H1 (cell line): ENCODE measurements around the gene WDR54. TPM values are rescaled to one million over a fixed set of nuclear protein-coding genes. Genes with fewer than 3 reads are reported as not detected.

ENCODE experiments used
- CTCF ChIA-PET: fragments of 300-600 bp; sonication (Branson Sonifier 250); formaldehyde crosslinking; loops from one replicate; lab custom pipeline; 2021; ENCODE audit not compliant: partially characterized antibody; lab: Charles Lee
- POLR2A ChIA-PET: fragments of 300-600 bp; sonication (Branson Sonifier 250); formaldehyde crosslinking; loops from one replicate; lab custom pipeline; 2021; ENCODE audit warnings: inconsistent platforms; ENCODE audit not compliant: partially characterized antibody; lab: Charles Lee
- DNase-seq, 2 experiments: peaks; one replicate each; pipeline versions ENCODE4 v3.0.0 to v3.0.0-alpha.2; 2010 to 2022; ENCODE audit warnings: low spot score in 2 of 2, low read depth in 1 of 2, mixed read lengths in 1 of 2
- FAIRE-seq: peaks from 2 replicates; lab custom pipeline; 2011; peaks lifted over from hg19 to GRCh38; lab: Jason Lieb, UNC
- H2AFZ ChIP-seq: 2 replicates; pipeline ENCODE4 v1.8.1; 2012; ENCODE audit warnings: low read length, inconsistent platforms
- H2AK5ac ChIP-seq: 2 replicates; pipeline ENCODE4 v1.6.1; 2013; ENCODE audit warnings: low read depth, low read length
- H2BK120ac ChIP-seq: replicated peaks from 2 replicates; pipeline ENCODE3; 2013; ENCODE audit warnings: low read depth, low read length, inconsistent platforms
- H2BK12ac ChIP-seq: 2 replicates; pipeline ENCODE4 v1.6.1; 2013; ENCODE audit warnings: low read depth, low read length
- H2BK15ac ChIP-seq: 2 replicates; pipeline ENCODE4 v1.6.1; 2013; ENCODE audit warnings: low read length
- H2BK20ac ChIP-seq: 2 replicates; pipeline ENCODE4 v1.6.1; 2013; ENCODE audit warnings: low read length
- H2BK5ac ChIP-seq: 2 replicates; pipeline ENCODE4 v1.6.1; 2013; ENCODE audit warnings: low read depth, low read length
- H3K14ac ChIP-seq: 2 replicates; pipeline ENCODE4 v1.6.1; 2013; ENCODE audit warnings: inconsistent platforms; ENCODE audit not compliant: insufficient read length
- H3K18ac ChIP-seq: 2 replicates; pipeline ENCODE4 v1.6.1; 2013; ENCODE audit warnings: low read length; ENCODE audit errors: extremely low read depth
- H3K23ac ChIP-seq: 2 replicates; pipeline ENCODE4 v1.6.1; 2013; ENCODE audit warnings: inconsistent platforms; ENCODE audit not compliant: insufficient read length
- H3K23me2 ChIP-seq: 2 replicates; pipeline ENCODE4 v1.6.1; 2013; ENCODE audit warnings: low read depth, low read length
- H3K27ac ChIP-seq: 2 replicates; pipeline ENCODE4 v1.6.1; 2011; ENCODE audit warnings: low read depth, low read length, inconsistent platforms
- H3K27me3 ChIP-seq, 4 experiments: replicated peaks in 1 of 4; 1 replicate in 1 of 4; 2 replicates in 3 of 4; pipeline versions ENCODE4 v1.6.1 to v1.8.1; 2011 to 2013; ENCODE audit warnings: low read length in 3 of 4, mild to moderate bottlenecking in 3 of 4, inconsistent platforms in 2 of 4, mixed read lengths in 2 of 4, moderate library complexity in 1 of 4; ENCODE audit not compliant: control insufficient read depth in 3 of 4, insufficient read depth in 3 of 4; ENCODE audit errors: extremely low read depth in 1 of 4
- H3K36me3 ChIP-seq, 4 experiments: 2 replicates each; pipeline versions ENCODE4 v1.6.1 to v1.8.1; 2011 to 2013; ENCODE audit warnings: mild to moderate bottlenecking in 4 of 4, low read length in 3 of 4, moderate library complexity in 2 of 4, control low read depth in 1 of 4, inconsistent platforms in 1 of 4; ENCODE audit not compliant: insufficient read depth in 4 of 4, control insufficient read depth in 2 of 4
- H3K4ac ChIP-seq: replicated peaks from 2 replicates; pipeline ENCODE3; 2013; ENCODE audit warnings: low read length, low read depth, mixed read lengths, inconsistent platforms; ENCODE audit not compliant: insufficient read length
- H3K4me1 ChIP-seq, 4 experiments: replicated peaks in 1 of 4; 1 replicate in 1 of 4; 2 replicates in 3 of 4; pipeline versions ENCODE4 v1.6.1 to v1.8.1; 2011 to 2013; ENCODE audit warnings: low read length in 3 of 4, inconsistent platforms in 2 of 4, mixed read lengths in 1 of 4; ENCODE audit not compliant: insufficient read depth in 4 of 4, control insufficient read depth in 3 of 4
- H3K4me2 ChIP-seq, 2 experiments: 2 replicates each; pipeline versions ENCODE4 v1.6.1 to v1.8.1; 2011 to 2013; ENCODE audit warnings: low read depth in 2 of 2, low read length in 2 of 2, control low read depth in 1 of 2, inconsistent platforms in 1 of 2, mild to moderate bottlenecking in 1 of 2; ENCODE audit not compliant: insufficient read depth in 1 of 2
- H3K4me3 ChIP-seq, 4 experiments: fragments of 200-600, 300-600 bp in 1 of 4; sonication (generic), shearing (Covaris generic), sonication (Bioruptor Twin) in 1 of 4; 2 replicates each; pipeline versions ENCODE4 v1.5.1 to v1.8.1; 2011 to 2016; ENCODE audit warnings: low read length in 4 of 4, low read depth in 3 of 4, control low read depth in 2 of 4, inconsistent platforms in 2 of 4, mild to moderate bottlenecking in 2 of 4, mixed read lengths in 1 of 4, moderate library complexity in 1 of 4; ENCODE audit not compliant: insufficient read depth in 2 of 4; ENCODE audit errors: extremely low read depth in 1 of 4
- H3K56ac ChIP-seq: replicated peaks from 2 replicates; pipeline ENCODE3; 2013; ENCODE audit warnings: low read depth, mild to moderate bottlenecking, mixed read lengths, low read length, inconsistent platforms; ENCODE audit not compliant: insufficient read length
- H3K79me1 ChIP-seq: 2 replicates; pipeline ENCODE4 v1.6.1; 2013; ENCODE audit warnings: low read depth, low read length, control low read depth
- H3K79me2 ChIP-seq, 2 experiments: 2 replicates each; pipeline versions ENCODE4 v1.6.1 to v1.8.1; 2012 to 2013; ENCODE audit warnings: low read length in 2 of 2, mild to moderate bottlenecking in 2 of 2, inconsistent platforms in 1 of 2; ENCODE audit not compliant: insufficient read depth in 2 of 2, control insufficient read depth in 1 of 2
- H3K9ac ChIP-seq, 4 experiments: replicated peaks in 1 of 4; 1 replicate in 1 of 4; 2 replicates in 3 of 4; pipeline versions ENCODE4 v1.6.1 to v1.8.1; 2011 to 2013; ENCODE audit warnings: low read depth in 3 of 4, low read length in 3 of 4, control low read depth in 2 of 4, mild to moderate bottlenecking in 2 of 4, moderate library complexity in 2 of 4, inconsistent platforms in 1 of 4; ENCODE audit errors: extremely low read depth in 1 of 4
- H3K9me3 ChIP-seq, 2 experiments: 2 replicates each; pipeline versions ENCODE4 v1.6.1 to v1.8.1; 2012 to 2013; ENCODE audit warnings: mild to moderate bottlenecking in 2 of 2, moderate library complexity in 2 of 2, control low read depth in 1 of 2, inconsistent platforms in 1 of 2, low read depth in 1 of 2, low read length in 1 of 2, mixed read lengths in 1 of 2; ENCODE audit not compliant: insufficient read depth in 2 of 2
- H4K20me1 ChIP-seq, 2 experiments: replicated peaks in 1 of 2; 2 replicates each; pipeline versions ENCODE3 to v1.8.1; 2011 to 2013; ENCODE audit warnings: inconsistent platforms in 2 of 2, low read length in 2 of 2, mild to moderate bottlenecking in 1 of 2; ENCODE audit not compliant: insufficient read depth in 2 of 2, control insufficient read depth in 1 of 2
- H4K5ac ChIP-seq: 2 replicates; pipeline ENCODE4 v1.6.1; 2013; ENCODE audit warnings: low read length, low read depth, mixed read lengths, inconsistent platforms; ENCODE audit not compliant: insufficient read length
- H4K8ac ChIP-seq: 2 replicates; pipeline ENCODE4 v1.8.0; 2013; ENCODE audit warnings: mild to moderate bottlenecking, moderate library complexity, low read length, inconsistent platforms; ENCODE audit not compliant: insufficient read depth; ENCODE audit errors: extremely low read depth
- H4K91ac ChIP-seq: replicated peaks from 2 replicates; pipeline ENCODE3; 2013; ENCODE audit warnings: low read length, mixed read lengths, inconsistent platforms; ENCODE audit not compliant: insufficient read length
- CBX5 ChIP-seq: fragments of 300-800, 300-1000 bp; sonication (generic); IDR thresholded peaks from 2 replicates; pipeline ENCODE4 v1.7.1; 2016; ENCODE audit warnings: antibody characterized with exemption, low read length, low read depth
- GTF2F1 ChIP-seq: IDR thresholded peaks from 2 replicates; pipeline ENCODE4 v1.6.1; 2012; ENCODE audit warnings: low read depth, low read length, improper control_type of control experiment, borderline replicate concordance
- JUN ChIP-seq: IDR thresholded peaks from 2 replicates; pipeline ENCODE4 v1.6.1; 2011; ENCODE audit warnings: low read depth, mild to moderate bottlenecking, improper control_type of control experiment, low read length
- NANOG ChIP-seq: IDR thresholded peaks from 2 replicates; pipeline ENCODE4 v1.6.1; 2011; ENCODE audit warnings: low read length, low read depth, mild to moderate bottlenecking, inconsistent platforms; ENCODE audit not compliant: insufficient read depth, poor library complexity, severe bottlenecking
- NRF1 ChIP-seq: IDR thresholded peaks from 2 replicates; pipeline ENCODE4 v1.6.1; 2011; ENCODE audit warnings: mild to moderate bottlenecking, low read depth, low read length, improper control_type of control experiment
- RAD21 ChIP-seq, 2 experiments: IDR thresholded peaks in 1 of 2; conservative IDR thresholded peaks in 1 of 2; 2 replicates each; pipeline ENCODE4 v1.6.1; 2011; ENCODE audit warnings: low read depth in 2 of 2, low read length in 2 of 2, improper control_type of control experiment in 1 of 2, inconsistent platforms in 1 of 2, mild to moderate bottlenecking in 1 of 2, moderate library complexity in 1 of 2
- RXRA ChIP-seq: IDR thresholded peaks from 2 replicates; pipeline ENCODE4 v1.6.1; 2011; ENCODE audit warnings: low read depth, mild to moderate bottlenecking, low read length, moderate library complexity; ENCODE audit not compliant: insufficient read depth
- SAP30 ChIP-seq: fragments of 300-600 bp; sonication (generic); IDR thresholded peaks from 2 replicates; pipeline ENCODE4 v1.7.1; 2012; ENCODE audit warnings: low read length, moderate library complexity, mild to moderate bottlenecking, inconsistent platforms; ENCODE audit not compliant: insufficient read depth, insufficient replicate concordance
- SIRT6 ChIP-seq: IDR thresholded peaks from one replicate; pipeline ENCODE4 v1.7.1; 2012; ENCODE audit warnings: low read length, inconsistent platforms
- SP2 ChIP-seq: IDR thresholded peaks from 2 replicates; pipeline ENCODE4 v1.6.1; 2012; ENCODE audit warnings: mild to moderate bottlenecking, low read length, inconsistent platforms
- TAF7 ChIP-seq: optimal IDR thresholded peaks from 2 replicates; pipeline ENCODE3; 2011; ENCODE audit warnings: low read depth, mild to moderate bottlenecking, inconsistent platforms, low read length, moderate library complexity, borderline replicate concordance
- WGBS, 2 experiments: shearing (Covaris generic) in 1 of 2; methylation state at CpG; one replicate each; pipeline versions ENCODE4 v1.1.6 to v1.1.7; 2013 to 2015; ENCODE audit warnings: low lambda C conversion rate in 2 of 2, mixed read lengths in 2 of 2, inconsistent platforms in 1 of 2, low coverage in 1 of 2, missing lambda C conversion rate in 1 of 2; ENCODE audit not compliant: insufficient replicate concordance in 2 of 2, insufficient coverage in 1 of 2, insufficient read length in 1 of 2; ENCODE audit errors: extremely low coverage in 1 of 2, missing lambda C conversion rate in 1 of 2; 5-methylcytosine and 5-hydroxymethylcytosine counted together
- polyA plus RNA-seq, 7 experiments: library from polyadenylated mRNA; depleted of rRNA in 3 of 7; stranded (reverse) in 5 of 7; unstranded in 2 of 7; fragments of >200 nt in 5 of 7; fragments of 200-250 nt in 2 of 7; gene quantifications; 1 replicate in 5 of 7; 2 replicates in 1 of 7; 4 replicates in 1 of 7; pipeline versions ENCODE4 v1.2.1 to v1.2.3, GENCODE V29; 2011 to 2013; ENCODE audit warnings: missing spikeins in 2 of 7, mixed read lengths in 2 of 7
- total RNA-seq: library from RNA; stranded (reverse); fragmentation: NEBNext Ultra II Directional; extraction: Animal tissue kit (Norgen Biotek cat#: 25700); gene quantifications from 2 replicates; pipeline ENCODE4 v1.2.1, GENCODE V29; 2021
- TF ChIP-seq, protein P1 (sequence below): IDR thresholded peaks from 2 replicates; pipeline ENCODE4 v1.6.1; 2011; ENCODE audit warnings: low read depth, mild to moderate bottlenecking, low read length; ENCODE audit not compliant: insufficient read depth

The WDR54 gene
- total and polyA plus RNA-seq, 2 of the 8 experiments (the other 6 are each of a cell fraction or from before 2014, with no cell fraction given): 41.6 to 125 TPM

DNA sequence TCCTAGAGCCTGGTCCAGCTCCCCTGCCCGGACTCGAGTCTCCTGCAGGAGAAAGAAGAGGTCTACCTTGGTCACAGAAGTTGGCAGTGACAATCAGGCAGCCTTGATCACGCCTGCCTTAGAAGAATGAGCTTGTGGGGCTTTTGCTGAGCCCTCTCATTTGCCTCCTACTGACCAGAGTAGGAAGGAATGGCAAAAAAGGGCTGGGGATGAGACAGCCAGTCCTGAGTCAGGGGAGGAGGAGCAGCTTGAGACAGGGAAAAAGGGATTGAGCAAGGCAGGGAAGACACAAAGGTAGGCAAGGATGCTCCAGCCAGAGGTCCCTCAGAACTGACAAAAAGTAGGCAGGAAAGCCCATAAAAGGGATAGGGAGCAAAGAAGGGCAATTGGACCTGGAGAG is 6.0 kb downstream of the WDR54 start:
- FAIRE-seq (no peak), DNase-seq (no peak)
- H3K4me3 ChIP-seq: no peak overlapping the region
- no peak overlapping the region for H2BK15ac ChIP-seq
- no peaks in the 10 kb centered on the region for H3K9me3 ChIP-seq
- POLR2A ChIA-PET: interaction anchor here (1.0 to 5.5 kb wide), 7 partner anchors 9 to 67 kb away, joined by 3 to 42 read pairs (median 4); no protein-coding TSS in a partner anchor
- no peak overlapping the region for H2BK5ac ChIP-seq
- no peaks in the 10 kb centered on the region for H3K79me2 ChIP-seq
- H3K14ac ChIP-seq: no peak overlapping the region
- H3K79me1 ChIP-seq: peaks cover 4% of the 10 kb centered on the region; the same call in 1 of the 2 replicates
- no peak overlapping the region for H3K4ac ChIP-seq
- no peak overlapping the region for H2AK5ac ChIP-seq
- H3K23me2 ChIP-seq: no peaks in the 10 kb centered on the region
- H4K20me1 ChIP-seq: peaks cover 4 to 24% of the 10 kb centered on the region in 2 experiments
- peaks cover 19 to 75% (median 57%) of the 10 kb centered on the region in 4 experiments for H3K36me3 ChIP-seq
- CTCF ChIA-PET: interaction anchor here (0.6 to 1.1 kb wide), 3 partner anchors 12 to 178 kb away, joined by 3 to 5 read pairs (median 4); partner anchors contain the start of genes CCDC142 and TTC31
- no peak overlapping the region for H2BK120ac ChIP-seq
- no peak overlapping the region for H2BK12ac ChIP-seq
- no peak overlapping the region for H3K9ac ChIP-seq
- no peak overlapping the region for H2BK20ac ChIP-seq
- H3K23ac ChIP-seq: no peak overlapping the region
- 0 out of 7 replicates have a peak, but pooled peaks cover 0 to 2% (median 0%) of the 10 kb centered on the region in 4 experiments for H3K4me1 ChIP-seq
- H3K56ac ChIP-seq: no peak overlapping the region
- no peak overlapping the region for H4K8ac ChIP-seq
- H3K27me3 ChIP-seq: 0 out of 7 replicates have a peak, but pooled peaks cover 0 to 2% (median 0%) of the 10 kb centered on the region in 4 experiments
- no peak overlapping the region for H3K27ac ChIP-seq
- H3K4me2 ChIP-seq: no peak overlapping the region
- H3K18ac ChIP-seq: no peak overlapping the region
- H4K5ac ChIP-seq: no peak overlapping the region
- H4K91ac ChIP-seq: no peak overlapping the region
- WGBS, 2 experiments: 88% methylated on average over 3 of the region's 3 CpGs; no CpG with 5 or more reads in 1 of the 2 experiments
- H2AFZ ChIP-seq: no peak overlapping the region
- no peak for TF ChIP-seq CBX5
- TF ChIP-seq GTF2F1: no peak
- TF ChIP-seq JUN: no peak
- TF ChIP-seq RXRA: no peak
- TF ChIP-seq TAF7: no peak
- TF ChIP-seq SAP30: no peak
- TF ChIP-seq SIRT6: no peak
- TF ChIP-seq SP2: no peak
- no peak for TF ChIP-seq RAD21 (IDR thresholded peaks at IDR 0.05 in 1 of 2, conservative IDR thresholded peaks at IDR 0.05 in 1 of 2; ENCODE audit: low read depth in 2 of 2, low read length in 2 of 2)
- no peak for TF ChIP-seq NANOG
- TF ChIP-seq, protein P1, sequence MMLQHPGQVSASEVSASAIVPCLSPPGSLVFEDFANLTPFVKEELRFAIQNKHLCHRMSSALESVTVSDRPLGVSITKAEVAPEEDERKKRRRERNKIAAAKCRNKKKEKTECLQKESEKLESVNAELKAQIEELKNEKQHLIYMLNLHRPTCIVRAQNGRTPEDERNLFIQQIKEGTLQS: no peak
- TF ChIP-seq NRF1: no peak
